ENCODE results near the gene RNF208.

The RNF208 gene

DNA sequence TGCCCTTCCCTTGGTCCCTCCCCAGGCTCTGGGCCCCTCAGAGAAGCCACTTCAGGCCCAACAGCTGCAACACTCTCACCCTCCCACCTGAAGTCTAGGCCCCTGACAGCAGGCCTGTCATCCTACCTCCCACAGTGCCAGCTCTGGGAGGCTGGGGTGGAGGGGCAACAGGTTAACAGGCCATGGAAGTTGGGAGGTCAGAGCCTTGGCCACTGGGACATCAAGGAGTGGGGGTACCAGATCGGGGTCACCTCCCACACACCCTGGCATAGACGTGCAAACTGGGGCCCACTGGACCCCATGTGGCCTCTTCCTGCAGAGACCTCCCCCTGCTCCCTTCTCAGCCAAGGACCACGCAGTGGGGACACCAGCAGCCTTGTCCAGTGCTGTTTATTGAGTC lies 30.8 kb downstream of the RNF208 start:
- DNase-seq = no peak

GRCh38 chr9:137190315-137190856 lies 31.7 kb downstream of the RNF208 start:
- DNase-seq = no peak

- no peak for DNase-seq
These were observed 32.4 kb downstream of the RNF208 start for GRCh38 chr9:137189297-137190295.

- DNase-seq = peak; percentile 99
These were observed 33.3 kb downstream of the RNF208 start, which contains the start of the genes ANAPC2 and SSNA1 for GRCh38 chr9:137188490-137189296. TSS of gene ANAPC2 (minus strand) at chr9:137188560. CDS start at chr9:137188532, 28 bp downstream. TSS of gene SSNA1 (plus strand) at chr9:137188676. CDS start at chr9:137188727, 51 bp downstream.

DNA sequence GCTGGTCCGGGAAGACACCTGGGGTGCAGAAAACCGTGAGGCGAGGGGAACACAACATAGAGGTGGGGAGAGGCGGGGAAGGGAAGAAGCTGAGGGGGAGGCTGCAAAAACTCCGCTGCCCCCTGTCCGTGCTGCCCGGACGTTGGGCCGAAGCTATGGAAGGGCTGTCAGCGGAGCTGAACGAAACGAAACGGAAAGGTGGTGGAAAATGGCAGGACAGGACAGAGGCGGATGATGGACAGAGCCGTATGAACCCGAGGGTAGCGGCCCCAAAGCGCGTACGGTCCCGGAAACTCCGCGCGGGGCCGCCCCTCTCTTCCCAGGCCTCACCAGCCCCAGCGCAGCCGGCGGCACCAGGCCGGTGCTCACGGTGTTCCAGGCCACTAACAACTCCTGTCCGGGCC lies 34.0 kb downstream of the RNF208 start:
- no peak for DNase-seq

- DNase-seq = no peak
These were observed 34.7 kb downstream of the RNF208 start for GRCh38 chr9:137187386-137187785.

GRCh38 chr9:137186385-137186784 lies 35.7 kb downstream of the RNF208 start:
- DNase-seq = no peak

- no peak for DNase-seq
These were observed 36.1 kb downstream of the RNF208 start for GRCh38 chr9:137185921-137186320.

- no peak for DNase-seq
These were observed 37.0 kb downstream of the RNF208 start for GRCh38 chr9:137184881-137185660.

- DNase-seq = no peak
These were observed 38.0 kb downstream of the RNF208 start for GRCh38 chr9:137183980-137184595.

GRCh38 chr9:137182836-137183235 lies 39.2 kb downstream of the RNF208 start:
- no peak for DNase-seq

DNA sequence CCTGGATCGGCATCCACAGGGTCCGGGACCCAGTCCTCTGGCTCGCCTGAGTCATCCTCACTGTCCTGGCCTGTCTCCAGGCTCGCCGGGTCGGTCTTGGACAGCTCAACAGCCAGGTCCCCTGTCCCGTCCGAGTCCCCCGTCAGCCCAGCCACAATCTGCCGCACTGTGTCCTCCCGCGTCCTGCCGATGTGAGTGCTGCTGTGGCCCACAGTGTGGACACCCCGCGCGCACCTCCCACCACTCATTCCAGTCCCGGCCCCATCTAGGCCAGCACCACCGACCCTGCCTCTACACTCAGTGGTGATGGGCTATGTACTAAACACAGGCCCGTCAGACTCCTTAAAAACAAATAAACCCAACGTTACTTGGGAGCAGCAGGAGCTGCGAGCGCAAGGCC lies 40.4 kb downstream of the RNF208 start:
- no peak for DNase-seq

DNA sequence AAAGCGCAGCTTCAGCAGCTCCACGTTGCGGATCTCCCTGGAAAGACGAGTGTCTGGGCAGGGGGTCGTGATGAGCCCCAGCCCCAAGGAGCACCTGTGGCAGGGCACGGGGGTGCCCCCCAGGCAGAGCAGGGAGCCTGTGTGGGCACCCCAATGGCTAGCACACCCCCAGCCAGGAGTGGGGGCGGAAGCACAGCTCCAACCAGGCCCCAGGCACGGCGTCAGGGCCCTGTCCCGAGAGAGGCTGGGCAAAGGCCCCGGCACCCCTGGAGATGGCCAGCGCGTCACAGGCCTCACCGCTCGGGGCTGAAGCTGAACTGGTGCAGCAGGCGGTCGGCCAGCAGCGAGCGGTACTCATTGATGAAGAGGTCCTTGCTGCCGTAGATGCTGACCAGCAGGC lies 41.5 kb downstream of the RNF208 start:
- DNase-seq = no peak

DNA sequence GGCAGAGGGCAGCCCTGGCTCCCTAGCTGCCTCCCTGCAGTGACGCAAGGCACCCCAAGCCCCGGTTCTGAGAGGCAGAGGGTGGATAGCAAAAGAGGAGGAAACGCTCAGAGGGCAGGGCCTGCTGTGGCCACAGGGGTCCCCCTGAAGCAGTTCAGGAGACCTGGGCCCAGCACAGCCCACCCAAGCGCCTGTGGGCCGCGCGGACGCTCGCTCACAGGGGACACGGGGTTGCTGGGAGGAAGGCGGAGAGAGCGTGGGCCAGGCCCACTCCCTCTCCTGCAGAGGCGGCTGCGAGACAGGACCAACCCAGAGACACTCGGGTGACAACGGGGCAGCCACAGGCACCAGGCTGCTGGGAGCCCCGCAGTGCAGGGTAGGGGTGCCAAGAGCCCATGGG lies 42.3 kb downstream of the RNF208 start:
- DNase-seq = no peak

DNA sequence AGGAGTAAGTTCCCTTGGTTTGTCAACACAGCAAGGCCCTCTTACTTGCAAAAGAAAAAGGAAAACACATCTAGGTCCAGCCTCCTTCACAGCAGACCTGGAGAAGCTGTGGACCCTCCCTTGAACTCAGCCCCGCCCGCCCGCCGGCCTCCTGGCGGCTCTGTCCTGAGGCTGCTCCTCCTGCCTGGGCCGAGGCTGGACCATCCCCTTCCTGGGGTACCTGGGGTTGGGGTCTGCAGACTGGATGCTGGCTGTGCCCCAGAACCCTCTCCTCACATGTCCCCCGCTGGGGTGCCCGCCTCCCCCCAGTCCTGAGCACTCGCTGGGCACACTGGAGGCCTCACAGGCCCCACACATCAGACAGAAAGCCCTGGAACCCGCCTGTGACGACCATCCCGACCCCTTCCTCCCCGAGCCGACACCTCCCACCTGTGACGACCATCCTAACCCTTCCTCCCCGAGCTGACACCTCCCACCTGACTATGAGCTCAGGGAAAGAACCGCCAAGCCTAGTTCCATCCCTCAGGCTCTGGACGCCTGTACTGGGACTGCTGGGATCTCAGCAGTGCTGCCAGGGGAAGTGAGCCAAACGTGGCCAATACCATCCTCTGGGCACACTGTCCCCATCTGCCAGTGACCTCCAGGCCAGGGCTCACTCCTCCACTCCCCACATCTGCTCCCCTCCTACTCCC lies 43.0 kb downstream of the RNF208 start:
- no peak for DNase-seq

GRCh38 chr9:137178201-137178938 lies 43.7 kb downstream of the RNF208 start:
- DNase-seq = no peak

DNA sequence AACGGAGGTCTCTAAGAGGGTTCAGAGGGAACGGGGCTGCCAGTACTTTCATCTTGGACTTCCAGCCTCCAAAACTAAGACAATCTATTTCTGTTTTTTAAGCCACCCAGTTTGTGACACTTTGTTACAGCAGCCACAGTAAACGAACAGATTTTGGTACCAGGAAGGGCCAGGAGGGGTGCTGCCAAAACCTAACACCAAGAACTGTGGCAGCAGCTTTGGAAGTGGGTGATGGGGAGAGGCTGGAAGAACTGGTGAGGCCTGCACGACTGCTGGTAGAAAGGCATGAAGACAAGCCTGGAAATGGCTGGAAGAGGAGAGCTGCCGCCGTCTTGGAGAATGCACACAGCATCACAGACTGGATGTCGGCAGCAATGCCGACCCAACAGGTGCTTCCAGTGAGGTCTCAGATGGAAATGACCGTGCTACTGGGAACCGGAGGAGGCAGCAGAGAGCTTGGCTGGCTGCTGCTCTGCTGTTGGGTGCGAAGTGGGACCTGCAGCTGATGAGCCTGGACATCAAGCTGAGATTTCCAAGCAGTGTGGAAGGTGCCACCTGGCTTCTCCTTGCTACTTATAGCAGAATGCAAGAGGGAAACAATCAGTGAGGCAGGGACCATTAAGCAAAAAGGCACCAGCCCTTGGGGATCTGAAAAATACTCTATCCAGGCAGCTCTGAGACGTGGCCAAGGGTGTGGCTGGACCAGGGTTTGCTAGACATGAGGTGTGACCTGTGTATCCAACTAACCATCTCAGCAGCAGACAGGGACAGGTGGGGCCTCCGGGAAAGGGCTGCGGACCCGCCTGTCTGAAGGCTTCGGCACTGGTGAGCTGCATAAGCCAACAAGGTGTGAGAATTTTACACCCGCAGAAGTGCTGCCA lies 45.5 kb downstream of the RNF208 start:
- DNase-seq = no peak

DNA sequence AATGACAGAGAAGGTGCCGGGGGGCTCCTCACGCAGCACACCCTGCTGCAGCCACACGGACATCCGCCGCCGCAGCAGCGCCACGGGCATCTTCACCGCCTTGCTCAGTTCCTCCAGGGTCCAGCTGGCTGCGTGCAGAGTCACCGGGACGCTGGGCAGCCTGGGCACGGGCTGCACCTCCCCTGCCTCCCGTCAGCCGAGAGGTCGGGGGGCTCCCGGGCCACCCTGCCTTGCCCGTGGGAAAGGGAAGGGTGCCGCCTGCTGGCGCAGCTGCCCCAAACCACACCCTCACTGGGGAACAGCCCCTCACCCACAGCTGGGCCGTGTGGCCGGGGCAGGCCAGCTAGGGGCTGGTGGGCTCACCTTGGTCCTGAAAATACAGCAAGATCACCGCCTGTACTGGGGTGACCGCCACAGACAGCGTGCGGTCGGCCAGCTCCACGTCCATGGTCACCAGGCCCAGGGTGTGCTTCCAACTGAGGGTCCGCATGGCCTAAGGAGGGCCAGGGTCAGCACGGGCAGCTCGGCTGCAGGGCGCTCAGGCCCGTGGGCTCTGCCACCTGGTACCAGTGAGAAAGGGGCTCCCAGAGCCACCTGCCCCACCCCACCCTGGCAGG lies 46.6 kb downstream of the RNF208 start:
- DNase-seq = no peak

- no peak for DNase-seq
These were observed 47.2 kb downstream of the RNF208 start for GRCh38 chr9:137174722-137175293.

Data from retina (tissue), 1 donor.